Activated naive CD4-positive, alpha-beta T cell treated with Interleukin-2 at 50 U/mL for 16 hours (primary cell): ENCODE results near the gene BGN.

Source experiments
- DNase-seq: peaks from one replicate; pipeline ENCODE4 v3.0.0-alpha.2; 2020

The BGN gene

DNA sequence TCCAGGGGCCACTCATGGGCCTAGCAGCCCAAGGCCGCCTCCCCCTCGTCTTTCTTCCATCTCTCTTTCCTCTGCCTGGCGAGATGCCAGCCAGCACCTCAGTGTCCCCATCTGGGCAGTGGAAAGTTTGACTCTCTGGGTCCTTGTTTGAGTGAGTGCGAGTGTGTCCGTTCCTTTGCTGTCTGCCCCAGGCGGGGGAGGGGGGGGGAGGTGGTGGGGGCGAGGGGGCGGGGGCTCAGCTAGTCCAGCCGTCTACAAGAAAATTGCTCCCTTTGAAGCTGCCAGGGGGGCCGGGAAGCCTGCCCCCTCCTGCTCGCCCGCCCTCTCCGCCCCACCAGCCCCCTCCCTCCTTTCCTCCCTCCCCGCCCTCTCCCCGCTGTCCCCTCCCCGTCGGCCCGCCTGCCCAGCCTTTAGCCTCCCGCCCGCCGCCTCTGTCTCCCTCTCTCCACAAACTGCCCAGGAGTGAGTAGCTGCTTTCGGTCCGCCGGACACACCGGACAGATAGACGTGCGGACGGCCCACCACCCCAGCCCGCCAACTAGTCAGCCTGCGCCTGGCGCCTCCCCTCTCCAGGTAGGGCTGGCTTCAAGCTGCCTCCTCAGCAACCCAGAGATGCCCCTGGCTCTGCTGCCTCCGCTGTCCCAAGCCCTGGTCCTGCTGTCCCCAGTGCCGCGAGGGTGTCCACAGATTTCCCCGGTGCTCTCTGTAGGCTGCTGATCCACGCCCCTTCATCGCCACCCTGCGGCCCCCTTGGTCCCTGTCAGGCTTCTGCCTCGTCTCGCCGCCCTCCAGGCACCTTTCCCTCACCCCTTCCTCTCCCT is at the start of gene BGN:
Gene BGN (plus strand): TSS at position 440 of the 821 bp plus-strand sequence. CDS start 9,652 bp downstream, outside the sequence.
- no peak for DNase-seq

DNA sequence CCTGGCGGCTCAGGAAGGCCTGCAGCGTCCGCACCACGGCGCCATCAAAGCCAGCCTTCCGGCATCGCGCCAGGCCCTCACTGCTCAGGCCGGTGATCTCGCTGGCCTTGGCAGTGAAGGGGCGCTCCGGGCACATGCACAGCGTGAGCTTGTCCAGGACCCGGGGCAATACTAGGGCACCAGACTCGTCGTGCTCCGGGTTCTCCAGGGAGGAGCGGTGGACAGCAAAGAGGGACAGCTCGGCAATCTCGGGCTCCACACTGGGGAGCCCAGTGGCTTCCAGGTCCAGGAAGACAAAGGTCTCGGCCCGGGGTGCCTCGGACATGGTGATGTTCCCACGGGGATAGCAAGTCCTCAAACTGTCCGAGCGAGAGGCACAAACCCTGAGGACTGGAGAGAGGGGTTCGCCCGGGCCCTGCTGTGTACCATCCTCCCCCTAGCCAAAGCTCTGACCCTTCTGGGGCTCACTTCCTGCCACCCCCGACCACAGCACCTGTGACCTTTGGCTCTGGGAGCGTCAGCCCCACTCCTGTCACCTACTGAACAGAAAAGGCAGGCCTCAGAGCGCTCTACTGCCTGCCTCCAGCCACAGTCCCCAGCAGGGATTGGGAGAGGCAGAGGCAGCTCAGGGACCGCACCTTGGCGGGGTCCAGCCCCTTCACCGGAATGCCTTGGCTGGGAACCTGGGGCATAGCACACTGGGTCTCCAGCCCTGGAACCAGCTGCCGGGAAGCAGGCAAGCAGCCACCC is 49.5 kb upstream of the BGN start:
- no peak for DNase-seq

- DNase-seq: no peak
Measured at GRCh38 chrX:153445856-153446635, 48.7 kb upstream of the BGN start, which contains the start of gene TREX2. Gene TREX2, minus strand, starts transcription at chrX:153446056. Its CDS starts 626 bp downstream, at chrX:153445430.

DNA sequence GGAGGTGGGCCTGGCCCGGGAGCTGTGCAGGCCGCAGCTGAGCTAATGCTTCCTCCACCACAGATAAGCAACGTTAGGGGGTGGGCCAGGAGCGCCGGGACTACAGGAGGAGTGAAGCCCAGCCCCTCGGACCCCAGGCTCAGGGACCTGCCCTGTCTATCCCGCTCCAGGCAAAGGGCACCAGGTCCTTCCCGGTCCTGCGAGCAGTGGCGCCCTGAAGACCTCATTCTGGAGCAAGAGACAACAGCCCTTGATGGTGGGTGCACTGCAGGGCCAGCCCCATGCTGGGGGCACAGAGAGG is 48.2 kb upstream of the BGN start:
- DNase-seq: no peak

- DNase-seq: no peak
Measured at GRCh38 chrX:153446950-153447580, 47.7 kb upstream of the BGN start.

DNA sequence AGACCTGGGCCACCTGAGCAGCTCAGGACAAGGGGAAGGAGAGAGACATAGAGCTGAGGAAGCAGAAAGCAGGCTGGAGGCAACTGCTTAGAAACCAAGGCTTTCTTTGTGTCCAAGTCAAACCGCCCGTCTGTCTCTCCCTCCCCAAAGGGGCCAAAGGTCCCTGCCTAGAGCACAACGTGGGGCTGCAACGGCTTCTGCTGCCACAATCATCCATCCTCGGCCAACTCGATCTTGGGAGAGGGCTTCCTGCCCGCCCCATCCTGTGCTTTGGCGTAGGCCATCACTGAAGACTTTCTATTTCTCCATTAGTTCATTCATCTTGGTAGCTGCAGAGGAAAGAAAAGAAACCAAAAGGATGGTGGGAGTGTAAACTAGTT is 47.2 kb upstream of the BGN start:
- DNase-seq: no peak

DNA sequence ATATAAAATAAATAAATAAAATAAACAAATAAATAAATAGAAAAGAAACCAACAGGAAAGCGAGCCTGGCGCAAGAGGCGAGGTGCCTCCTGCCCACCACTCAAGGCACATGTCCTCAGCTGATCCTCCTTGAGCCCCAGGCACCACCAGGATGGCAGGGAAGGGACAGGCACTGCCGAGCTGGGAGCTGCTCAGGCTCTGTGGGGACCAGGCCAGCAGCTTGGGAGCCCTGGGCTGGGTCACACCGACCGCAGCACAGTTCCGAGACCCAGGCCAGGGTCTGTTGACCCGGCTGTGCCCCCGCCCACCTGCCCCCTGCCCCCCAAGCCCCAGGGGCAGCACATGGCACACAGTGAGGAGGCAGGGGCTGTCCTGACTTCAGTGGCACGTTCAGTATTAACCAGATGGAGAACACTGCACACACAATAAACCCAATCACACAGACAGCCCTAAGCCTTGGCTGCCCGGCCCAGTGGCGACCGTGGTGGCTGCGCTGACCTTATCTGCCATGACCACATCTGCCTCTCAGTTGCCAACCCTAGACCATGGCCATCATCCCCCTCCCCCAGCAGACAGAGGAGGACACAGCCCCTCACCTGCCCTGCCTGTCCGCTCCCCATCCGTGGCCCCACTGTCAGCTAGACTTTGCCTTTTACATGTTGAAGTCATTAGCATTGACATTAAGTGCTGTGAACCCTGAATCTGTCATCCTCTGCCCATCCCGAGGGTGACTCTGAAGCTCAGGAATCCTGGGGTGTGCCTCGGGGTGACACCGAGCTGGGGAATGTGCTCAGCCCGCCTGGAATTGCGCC is 46.0 kb upstream of the BGN start:
- no peak for DNase-seq

GRCh38 chrX:153449368-153450113 is 45.2 kb upstream of the BGN start:
- DNase-seq: no peak

- DNase-seq: no peak
Measured at GRCh38 chrX:153450114-153450948, 44.4 kb upstream of the BGN start.

DNA sequence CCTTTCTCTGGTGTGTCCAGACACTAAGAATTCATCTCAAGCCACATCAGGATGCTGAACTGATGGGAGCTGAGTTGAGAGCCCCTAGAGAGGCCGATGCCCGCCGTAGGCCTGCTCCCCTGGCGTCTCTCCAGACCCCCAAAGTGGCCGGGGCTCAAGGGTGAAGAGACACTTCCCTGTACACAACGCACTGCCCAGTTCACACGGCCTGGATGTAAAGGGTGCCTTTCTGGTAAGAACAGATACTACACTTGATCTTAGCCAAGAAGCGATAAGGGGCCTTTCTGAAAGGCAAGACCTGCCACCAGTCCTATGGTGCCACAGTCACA is 43.9 kb upstream of the BGN start:
- DNase-seq: no peak

- no peak for DNase-seq
Measured at GRCh38 chrX:153454901-153455550, 39.8 kb upstream of the BGN start.

GRCh38 chrX:153455571-153455970 is 39.2 kb upstream of the BGN start:
- no peak for DNase-seq

DNA sequence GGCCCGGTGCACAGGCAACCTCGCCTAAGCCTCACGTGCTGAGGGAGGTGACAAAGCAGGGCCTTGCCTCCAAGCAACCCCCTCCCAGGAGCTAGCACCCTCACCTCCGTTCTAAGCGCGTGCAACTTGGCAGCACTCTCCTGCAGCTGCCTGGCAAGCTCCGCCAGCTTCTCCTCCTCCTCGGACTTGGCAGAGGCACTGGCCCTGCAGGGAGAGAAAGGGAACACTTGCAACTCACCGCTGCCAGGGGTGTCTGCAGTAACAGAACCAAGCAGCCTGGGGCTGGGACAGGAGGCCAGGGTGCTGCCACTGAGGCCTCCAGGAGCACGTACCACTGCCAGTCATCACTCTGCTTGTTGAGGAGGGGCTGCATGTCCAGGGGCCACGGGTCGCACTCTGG is 38.6 kb upstream of the BGN start:
- no peak for DNase-seq

GRCh38 chrX:153456704-153457103 is 38.1 kb upstream of the BGN start:
- no peak for DNase-seq

- no peak for DNase-seq
Measured at GRCh38 chrX:153457136-153457825, 37.5 kb upstream of the BGN start.

DNA sequence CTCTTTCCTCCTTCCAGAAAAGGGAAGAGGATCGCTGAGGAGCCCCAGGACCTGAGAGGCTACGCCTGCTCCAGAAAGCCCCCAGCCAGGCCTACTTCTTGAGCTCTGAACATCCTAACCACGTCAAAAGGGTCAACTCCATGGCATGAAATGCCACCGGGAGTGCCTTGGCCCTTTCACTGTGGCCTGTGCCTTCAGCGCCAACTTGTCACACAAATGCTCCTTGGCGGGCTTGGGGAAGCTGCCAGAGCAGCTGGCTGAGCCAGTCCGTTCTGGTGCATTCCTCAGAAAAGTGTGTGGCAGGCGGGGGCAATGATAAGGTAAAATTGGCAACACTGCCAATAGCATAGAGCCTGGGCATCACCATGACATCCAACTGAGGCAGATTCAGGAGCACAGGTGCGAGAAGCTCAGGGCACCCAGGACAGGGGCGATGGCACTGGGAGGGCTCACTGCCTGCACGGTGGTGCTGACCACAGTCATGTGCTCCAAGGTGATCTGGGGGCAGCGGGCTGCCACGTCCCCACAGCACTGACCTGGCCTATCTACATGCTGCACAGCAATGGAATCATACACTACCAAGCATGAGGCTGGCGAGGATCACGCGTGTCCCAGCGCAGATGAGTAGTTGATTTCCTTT is 36.8 kb upstream of the BGN start:
- DNase-seq: no peak

GRCh38 chrX:153458476-153458875 is 36.3 kb upstream of the BGN start:
- no peak for DNase-seq

DNA sequence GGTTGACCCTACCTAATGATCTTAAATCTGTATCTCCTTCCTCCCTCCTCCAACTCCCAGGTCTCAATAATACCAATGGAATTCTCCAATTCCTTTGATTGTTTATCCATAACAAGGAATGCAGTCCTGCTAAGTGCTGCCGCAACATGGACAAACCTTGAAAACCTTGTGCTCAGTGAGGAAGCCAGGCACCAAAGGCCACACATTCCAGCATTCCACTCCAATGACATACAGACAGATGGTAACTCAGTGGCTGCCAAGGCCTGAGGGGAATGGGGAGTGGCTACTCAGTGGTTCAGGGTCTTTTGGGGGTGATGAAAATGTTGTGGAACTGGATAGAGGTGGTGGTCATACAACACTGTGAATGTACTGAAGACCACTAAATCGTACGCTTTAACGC is 34.8 kb upstream of the BGN start:
- no peak for DNase-seq

- DNase-seq: peak; percentile 51
Measured at GRCh38 chrX:153460826-153461225, 34.0 kb upstream of the BGN start.
